Rectal smooth muscle tissue (tissue), 1 donor: ENCODE results near the gene ABCC9.

ENCODE experiments used
- H3K27ac ChIP-seq: one replicate; pipeline ENCODE4 v1.7.0; 2013; ENCODE audit warnings: low read depth, low read length, inconsistent platforms
- H3K27me3 ChIP-seq: one replicate; pipeline ENCODE4 v1.7.0; 2013; ENCODE audit warnings: low read length; ENCODE audit not compliant: control insufficient read depth, insufficient read depth
- H3K36me3 ChIP-seq: one replicate; pipeline ENCODE4 v1.7.0; 2013; ENCODE audit warnings: low read length; ENCODE audit not compliant: control insufficient read depth, insufficient read depth
- H3K4me1 ChIP-seq: one replicate; pipeline ENCODE4 v1.7.0; 2013; ENCODE audit warnings: low read length; ENCODE audit not compliant: control insufficient read depth, insufficient read depth
- H3K4me3 ChIP-seq: one replicate; pipeline ENCODE4 v1.7.0; 2013; ENCODE audit warnings: low read length
- H3K9ac ChIP-seq: one replicate; pipeline ENCODE4 v1.7.0; 2013; ENCODE audit warnings: low read length

Gene ABCC9

GRCh38 chr12:21850419-21850818, 90.8 kb downstream of the ABCC9 start:
- Histone ChIP-seq H3K9ac (no peak overlapping the region), H3K27ac (no peak overlapping the region), H3K36me3 (no peaks in the 10 kb centered on the region), H3K4me1 (no peaks in the 10 kb centered on the region), H3K27me3 (no peaks in the 10 kb centered on the region), H3K4me3 (no peak overlapping the region)

GRCh38 chr12:21849878-21850277, 91.3 kb downstream of the ABCC9 start:
- Histone ChIP-seq H3K27me3 (no peaks in the 10 kb centered on the region), H3K27ac (no peak overlapping the region), H3K36me3 (no peaks in the 10 kb centered on the region), H3K4me3 (no peak overlapping the region), H3K9ac (no peak overlapping the region), H3K4me1 (no peaks in the 10 kb centered on the region)

- no peaks in the 10 kb centered on the region for H3K36me3 ChIP-seq
- no peaks in the 10 kb centered on the region for H3K4me1 ChIP-seq
- H3K4me3 ChIP-seq, result no peak overlapping the region
- no peak overlapping the region for H3K27ac ChIP-seq
- H3K9ac ChIP-seq, result no peak overlapping the region
- H3K27me3 ChIP-seq, result no peaks in the 10 kb centered on the region
Measured at GRCh38 chr12:21848192-21848591, 93.0 kb downstream of the ABCC9 start.

DNA sequence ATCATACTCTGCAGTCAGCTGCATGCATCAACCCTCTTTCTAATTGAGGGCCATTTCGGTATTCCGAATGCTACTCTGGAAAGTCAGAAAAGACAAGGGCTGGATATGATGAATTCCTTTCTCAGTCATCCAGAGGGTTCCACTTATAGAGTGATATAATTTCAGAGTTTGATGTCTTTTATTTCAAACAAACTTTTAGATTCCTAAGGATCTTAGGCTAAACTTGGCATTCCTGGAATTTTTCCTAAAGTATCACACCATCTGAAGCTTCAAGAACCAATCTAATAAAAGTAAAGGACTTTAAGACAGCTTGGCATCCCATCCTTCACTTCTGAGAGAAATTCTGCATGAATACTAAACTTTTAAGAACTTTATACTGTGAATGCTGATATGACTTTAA, 97.4 kb downstream of the ABCC9 start:
- Histone ChIP-seq H3K4me3 (no peak overlapping the region), H3K36me3 (no peaks in the 10 kb centered on the region), H3K4me1 (no peaks in the 10 kb centered on the region), H3K27me3 (no peaks in the 10 kb centered on the region), H3K27ac (no peak overlapping the region), H3K9ac (no peak overlapping the region)

DNA sequence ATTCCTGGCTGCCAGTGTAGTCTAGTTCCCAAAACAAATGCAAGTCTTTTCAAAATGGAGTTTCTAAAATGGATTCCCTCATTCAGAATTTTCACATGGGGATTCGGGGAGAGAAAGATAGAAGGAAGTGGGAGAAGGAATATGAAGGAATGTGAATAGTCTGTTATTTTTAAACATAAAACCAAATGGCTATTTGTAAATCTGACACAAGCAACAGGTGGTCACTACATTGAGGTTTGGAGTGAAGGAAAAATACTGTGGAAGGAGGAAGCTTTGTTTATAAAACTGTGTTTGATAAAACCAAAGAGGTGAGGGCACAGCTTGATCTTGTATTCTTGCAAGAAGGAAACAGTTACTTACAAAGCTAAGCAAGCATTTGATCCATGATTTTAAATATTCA, 101.5 kb downstream of the ABCC9 start:
- H3K27me3 ChIP-seq, result no peaks in the 10 kb centered on the region
- no peak overlapping the region for H3K4me3 ChIP-seq
- H3K9ac ChIP-seq, result no peak overlapping the region
- no peaks in the 10 kb centered on the region for H3K36me3 ChIP-seq
- H3K4me1 ChIP-seq, result no peaks in the 10 kb centered on the region
- no peak overlapping the region for H3K27ac ChIP-seq

DNA sequence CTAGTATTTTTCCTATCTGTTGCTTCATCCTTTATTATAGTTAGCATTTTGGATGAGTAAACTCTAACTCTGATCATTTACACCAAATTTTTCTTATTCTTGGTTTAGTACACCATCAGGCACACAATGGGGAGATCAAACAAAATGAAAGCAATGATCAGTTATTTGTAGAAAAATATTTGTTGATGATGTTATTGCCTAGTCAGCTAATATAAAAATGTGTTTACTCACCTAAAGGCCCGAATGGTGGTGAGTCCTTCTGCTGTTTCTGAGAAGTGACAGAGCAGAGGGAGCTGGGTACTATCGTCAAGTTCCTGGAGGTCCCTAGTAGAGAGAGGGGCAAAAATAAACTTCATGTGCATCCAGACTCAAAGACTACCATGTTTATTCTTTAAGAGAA, 103.4 kb downstream of the ABCC9 start:
- no peak overlapping the region for H3K9ac ChIP-seq
- no peak overlapping the region for H3K4me3 ChIP-seq
- H3K27me3 ChIP-seq, result no peaks in the 10 kb centered on the region
- H3K36me3 ChIP-seq, result no peaks in the 10 kb centered on the region
- H3K4me1 ChIP-seq, result no peaks in the 10 kb centered on the region
- no peak overlapping the region for H3K27ac ChIP-seq

DNA sequence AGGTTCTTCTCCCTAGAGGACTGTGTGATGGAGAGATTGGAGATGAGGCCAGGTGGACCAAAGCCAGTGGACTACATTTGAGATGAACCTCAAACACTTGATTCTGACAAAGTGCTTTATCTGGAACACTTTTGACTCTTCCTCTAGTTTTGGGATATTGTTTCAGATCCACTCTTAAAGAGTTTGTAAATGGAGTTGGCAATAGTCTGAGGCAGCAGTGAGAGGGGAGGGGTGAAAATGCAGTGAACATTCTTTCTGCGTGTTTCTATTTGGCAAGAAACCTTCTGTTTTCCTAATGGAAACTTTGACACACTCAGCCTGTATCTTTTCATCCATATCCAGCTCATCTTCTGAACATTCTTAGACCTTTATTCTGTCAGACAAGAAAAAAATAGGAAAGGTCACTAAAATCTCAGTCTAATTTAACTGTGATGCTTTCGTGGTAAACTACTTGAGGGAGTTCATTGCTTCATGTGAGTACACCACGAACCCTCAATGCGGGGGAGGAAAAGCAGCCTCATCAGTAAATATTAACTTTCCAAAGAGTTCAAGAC, 109.4 kb downstream of the ABCC9 start:
- Histone ChIP-seq H3K4me1 (peaks cover 11% of the 10 kb centered on the region), H3K36me3 (no peaks in the 10 kb centered on the region), H3K4me3 (no peak overlapping the region), H3K27me3 (no peaks in the 10 kb centered on the region), H3K9ac (no peak overlapping the region), H3K27ac (peak overlapping the region; percentile 38)

- Histone ChIP-seq H3K27ac (peak overlapping the region; percentile 45), H3K4me3 (no peak overlapping the region), H3K9ac (no peak overlapping the region)
Measured at GRCh38 chr12:21828779-21829178, 112.4 kb downstream of the ABCC9 start.

DNA sequence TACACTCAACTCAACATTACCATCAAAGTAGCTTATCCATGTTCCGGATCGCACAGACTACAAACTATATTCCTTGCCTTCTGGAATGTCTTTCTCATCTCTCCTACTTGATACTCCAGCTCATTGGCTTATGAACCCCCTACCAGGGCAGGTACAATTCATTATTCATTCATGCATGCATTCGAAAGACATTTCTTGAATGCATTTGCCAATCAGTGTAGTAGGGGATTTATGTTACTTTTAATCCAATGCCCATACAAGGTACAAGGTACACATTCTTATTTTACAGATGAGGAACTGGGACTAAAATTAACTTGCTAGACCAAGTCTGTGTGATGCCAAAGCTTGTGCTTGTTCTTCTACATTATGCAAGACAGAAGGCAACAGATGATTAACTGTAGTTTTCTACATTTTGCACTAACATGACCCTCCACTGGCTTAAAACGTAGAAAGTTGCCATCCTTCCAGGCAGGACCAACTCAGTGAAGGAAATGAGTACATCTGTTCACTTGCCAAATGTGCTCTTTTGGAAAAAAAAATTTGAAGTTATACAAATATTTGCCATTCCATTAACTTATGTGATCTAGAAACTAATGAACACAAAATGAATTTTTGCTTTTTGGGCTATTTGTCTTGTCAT, 113.0 kb downstream of the ABCC9 start:
- Histone ChIP-seq H3K36me3 (no peaks in the 10 kb centered on the region), H3K27me3 (no peaks in the 10 kb centered on the region), H3K9ac (no peak overlapping the region), H3K27ac (peak overlapping the region; percentile 45), H3K4me3 (no peak overlapping the region), H3K4me1 (peaks cover 11% of the 10 kb centered on the region)

More at GRCh38 chr12:21828779-21829178, 112.4 kb downstream of the ABCC9 start:
- H3K4me1 ChIP-seq, result peaks cover 11% of the 10 kb centered on the region
- no peaks in the 10 kb centered on the region for H3K36me3 ChIP-seq
- H3K27me3 ChIP-seq, result no peaks in the 10 kb centered on the region

GRCh38 chr12:21827083-21827482, 114.1 kb downstream of the ABCC9 start:
- H3K9ac ChIP-seq, result no peak overlapping the region
- no peak overlapping the region for H3K27ac ChIP-seq
- no peaks in the 10 kb centered on the region for H3K36me3 ChIP-seq
- H3K27me3 ChIP-seq, result no peaks in the 10 kb centered on the region
- H3K4me1 ChIP-seq, result peaks cover 11% of the 10 kb centered on the region
- no peak overlapping the region for H3K4me3 ChIP-seq

- H3K36me3 ChIP-seq, result no peaks in the 10 kb centered on the region
- no peak overlapping the region for H3K9ac ChIP-seq
- no peak overlapping the region for H3K27ac ChIP-seq
- no peak overlapping the region for H3K4me3 ChIP-seq
- peaks cover 6% of the 10 kb centered on the region for H3K4me1 ChIP-seq
- H3K27me3 ChIP-seq, result no peaks in the 10 kb centered on the region
Measured at GRCh38 chr12:21826618-21826910, 114.7 kb downstream of the ABCC9 start.

DNA sequence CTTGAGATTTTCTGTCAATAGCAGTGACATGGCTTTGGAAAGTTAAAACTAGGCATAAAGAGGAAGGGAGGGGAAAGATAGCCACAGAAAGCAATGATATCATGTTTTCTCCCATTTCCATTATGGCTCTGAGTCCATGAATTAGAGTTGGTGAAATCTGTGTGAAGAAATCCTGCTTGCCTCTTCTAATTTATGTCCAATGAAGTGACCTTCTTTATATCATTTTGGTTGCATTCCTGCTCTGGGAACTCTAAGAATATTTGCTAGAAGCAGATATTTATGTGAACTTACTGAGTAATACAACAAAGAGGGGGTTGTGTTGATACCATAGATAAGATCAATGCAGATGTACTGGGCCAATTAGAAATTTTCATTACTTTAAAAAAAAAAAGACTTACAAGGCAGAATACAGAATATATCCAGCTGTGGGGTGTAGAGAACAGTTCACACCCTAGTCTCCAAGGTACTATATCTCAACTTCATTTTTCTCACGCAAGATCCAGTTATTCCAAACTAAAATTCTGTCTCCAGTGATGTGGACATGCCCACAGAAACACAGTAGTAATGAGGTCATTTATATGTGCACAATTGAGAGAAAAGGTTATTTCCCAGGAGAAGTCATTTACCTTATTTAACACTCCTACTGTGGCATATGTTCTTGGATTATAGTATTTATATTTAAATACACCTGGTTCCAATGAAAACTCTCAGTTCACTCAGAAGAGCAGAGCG, 115.2 kb downstream of the ABCC9 start:
- no peak overlapping the region for H3K27ac ChIP-seq
- no peaks in the 10 kb centered on the region for H3K27me3 ChIP-seq
- no peak overlapping the region for H3K4me3 ChIP-seq
- peaks cover 3% of the 10 kb centered on the region for H3K4me1 ChIP-seq
- H3K9ac ChIP-seq, result no peak overlapping the region
- H3K36me3 ChIP-seq, result no peaks in the 10 kb centered on the region

- H3K4me1 ChIP-seq, result peaks cover 8% of the 10 kb centered on the region
- no peak overlapping the region for H3K9ac ChIP-seq
- no peak overlapping the region for H3K27ac ChIP-seq
- H3K4me3 ChIP-seq, result no peak overlapping the region
- H3K27me3 ChIP-seq, result no peaks in the 10 kb centered on the region
- no peaks in the 10 kb centered on the region for H3K36me3 ChIP-seq
Measured at GRCh38 chr12:21823581-21823980, 117.6 kb downstream of the ABCC9 start.
